GM21515 (cell line): Measurements from ENCODE around the gene TEX53.

Source experiments
- ATAC-seq: cut with Tn5 transposase; IDR thresholded peaks from one replicate; pipeline ENCODE4 v1.9.1; 2021; ENCODE audit not compliant: unreplicated experiment

TEX53 gene

GRCh38 chr9:114680259-114681001 is 22.8 kb upstream of the TEX53 start:
- no peak for ATAC-seq

- ATAC-seq: no peak
Observed at GRCh38 chr9:114678795-114679194, 21.2 kb upstream of the TEX53 start.

GRCh38 chr9:114678130-114678529 is 20.5 kb upstream of the TEX53 start:
- no peak for ATAC-seq

- no peak for ATAC-seq
Observed at GRCh38 chr9:114677418-114677817, 19.8 kb upstream of the TEX53 start.

- ATAC-seq: no peak
Observed at GRCh38 chr9:114676901-114677300, 19.3 kb upstream of the TEX53 start.

GRCh38 chr9:114674798-114675540 is 17.4 kb upstream of the TEX53 start:
- no peak for ATAC-seq

GRCh38 chr9:114674076-114674797 is 16.6 kb upstream of the TEX53 start:
- no peak for ATAC-seq

GRCh38 chr9:114671605-114672004 is 14.0 kb upstream of the TEX53 start:
- no peak for ATAC-seq

GRCh38 chr9:114669961-114670360 is 12.4 kb upstream of the TEX53 start:
- ATAC-seq: no peak

GRCh38 chr9:114668146-114668545 is 10.5 kb upstream of the TEX53 start:
- no peak for ATAC-seq

- ATAC-seq: no peak
Observed at GRCh38 chr9:114666851-114667250, 9.2 kb upstream of the TEX53 start.

- ATAC-seq: no peak
Observed at GRCh38 chr9:114666401-114666800, 8.8 kb upstream of the TEX53 start.

GRCh38 chr9:114664181-114664580 is 6.6 kb upstream of the TEX53 start:
- ATAC-seq: no peak

- ATAC-seq: peak; percentile 76
Observed at GRCh38 chr9:114662081-114662989, 4.7 kb upstream of the TEX53 start.

- ATAC-seq: no peak
Observed at GRCh38 chr9:114656301-114656700, 1.3 kb downstream of the TEX53 start.

GRCh38 chr9:114655689-114656088 is 1.9 kb downstream of the TEX53 start:
- ATAC-seq: no peak

- ATAC-seq: peak; percentile 81
Observed at GRCh38 chr9:114653556-114654159, 3.9 kb downstream of the TEX53 start.

- ATAC-seq: peak; percentile 11
Observed at GRCh38 chr9:114652776-114653555, 4.6 kb downstream of the TEX53 start.

- ATAC-seq: no peak
Observed at GRCh38 chr9:114643896-114644295, 13.7 kb downstream of the TEX53 start.

- no peak for ATAC-seq
Observed at GRCh38 chr9:114643001-114643400, 14.6 kb downstream of the TEX53 start.
